ENCODE results near the gene LRP1B. TPM values are rescaled to one million over a fixed set of nuclear protein-coding genes. Genes with fewer than 3 reads are reported as not detected.

LRP1B gene
- total RNA-seq, 2 donors from 2014 or later, result 0.91 to 1.2 TPM

GRCh38 chr2:140916410-140916809 lies 1214.4 kb downstream of the LRP1B start:
- no peaks in the 10 kb centered on the region for H3K36me3 ChIP-seq

GRCh38 chr2:140910683-140911082 lies 1220.1 kb downstream of the LRP1B start:
- Histone ChIP-seq H3K27ac (no peak overlapping the region), H3K27me3 (replicated peaks; ENCODE audit: insufficient read depth) (no peaks in the 10 kb centered on the region), H3K9me3 (no peaks in the 10 kb centered on the region), H3K4me3 (no peak overlapping the region), H3K4me1 (replicated peaks) (no peaks in the 10 kb centered on the region), H3K36me3 (no peaks in the 10 kb centered on the region)
- DNase-seq (ENCODE audit: low spot score), result no peak
- TF ChIP-seq CTCF (IDR thresholded peaks at IDR 0.05) (no peak), POLR2A (IDR thresholded peaks at IDR 0.05) (no peak), POLR2AphosphoS5 (IDR thresholded peaks at IDR 0.05) (no peak)
- intact Hi-C loops (cut with DNase I), result no loop called here

More at GRCh38 chr2:140916410-140916809, 1214.4 kb downstream of the LRP1B start:
- no peaks in the 10 kb centered on the region for H3K4me1 ChIP-seq (replicated peaks)
- no peak overlapping the region for H3K27ac ChIP-seq
- no peak overlapping the region for H3K4me3 ChIP-seq
- no peak for TF ChIP-seq CTCF (IDR thresholded peaks at IDR 0.05)
- no peak for TF ChIP-seq POLR2A (IDR thresholded peaks at IDR 0.05)
- TF ChIP-seq POLR2AphosphoS5 (IDR thresholded peaks at IDR 0.05), result no peak
- intact Hi-C loops (cut with DNase I), result no loop called here
- no peak for DNase-seq (ENCODE audit: low spot score)
- no peaks in the 10 kb centered on the region for H3K9me3 ChIP-seq
- peaks cover 3% of the 10 kb centered on the region for H3K27me3 ChIP-seq (replicated peaks; ENCODE audit: insufficient read depth)

GRCh38 chr2:140905083-140905781 lies 1225.6 kb downstream of the LRP1B start:
- no peak for TF ChIP-seq POLR2A (IDR thresholded peaks at IDR 0.05)
- no peak for TF ChIP-seq POLR2AphosphoS5 (IDR thresholded peaks at IDR 0.05)
- no peak for TF ChIP-seq CTCF (IDR thresholded peaks at IDR 0.05)
- 64% methylated on average over 6 of the region's 6 CpGs for WGBS
- intact Hi-C loops (cut with DNase I), result no loop called here

GRCh38 chr2:140895378-140895777 lies 1235.4 kb downstream of the LRP1B start:
- TF ChIP-seq CTCF (IDR thresholded peaks at IDR 0.05), result no peak
- no peak for TF ChIP-seq POLR2A (IDR thresholded peaks at IDR 0.05)
- TF ChIP-seq POLR2AphosphoS5 (IDR thresholded peaks at IDR 0.05), result no peak
- no peak for DNase-seq (ENCODE audit: low spot score)
- no peaks in the 10 kb centered on the region for H3K36me3 ChIP-seq
- H3K27ac ChIP-seq, result no peak overlapping the region
- H3K27me3 ChIP-seq (replicated peaks; ENCODE audit: insufficient read depth), result no peaks in the 10 kb centered on the region
- WGBS, result 74% methylated on average over 9 of the region's 9 CpGs
- no peaks in the 10 kb centered on the region for H3K9me3 ChIP-seq
- H3K4me1 ChIP-seq (replicated peaks), result no peaks in the 10 kb centered on the region
- intact Hi-C loops (cut with DNase I), result no loop called here
- no peak overlapping the region for H3K4me3 ChIP-seq

More at GRCh38 chr2:140905083-140905781, 1225.6 kb downstream of the LRP1B start:
- Histone ChIP-seq H3K27me3 (replicated peaks; ENCODE audit: insufficient read depth) (no peaks in the 10 kb centered on the region), H3K4me3 (no peak overlapping the region), H3K27ac (no peak overlapping the region), H3K4me1 (replicated peaks) (no peaks in the 10 kb centered on the region), H3K36me3 (no peaks in the 10 kb centered on the region), H3K9me3 (no peaks in the 10 kb centered on the region)
- DNase-seq (ENCODE audit: low spot score), result no peak

- Histone ChIP-seq H3K9me3 (no peaks in the 10 kb centered on the region), H3K27me3 (replicated peaks; ENCODE audit: insufficient read depth) (no peaks in the 10 kb centered on the region), H3K4me1 (replicated peaks) (no peaks in the 10 kb centered on the region), H3K36me3 (no peaks in the 10 kb centered on the region), H3K27ac (no peak overlapping the region), H3K4me3 (no peak overlapping the region)
- TF ChIP-seq POLR2AphosphoS5 (IDR thresholded peaks at IDR 0.05) (no peak), POLR2A (IDR thresholded peaks at IDR 0.05) (no peak), CTCF (IDR thresholded peaks at IDR 0.05) (no peak)
- WGBS, result 94% methylated on average over 4 of the region's 4 CpGs
- DNase-seq (ENCODE audit: low spot score), result no peak
- intact Hi-C loops (cut with DNase I), result no loop called here
Observed at GRCh38 chr2:140893685-140894084, 1237.1 kb downstream of the LRP1B start.
